CD4-positive, alpha-beta T cell treated with Interleukin-15 for 4 hours (primary cell): ENCODE data around the gene ME3.

Experiments
- DNase-seq: peaks from one replicate; pipeline ENCODE4 v3.0.0-alpha.2; 2020; ENCODE audit warnings: low spot score

Gene ME3

GRCh38 chr11:86514453-86514852 is 158.0 kb downstream of the ME3 start:
- no peak for DNase-seq

- DNase-seq: no peak
These were observed 158.6 kb downstream of the ME3 start for GRCh38 chr11:86513746-86514373.

- DNase-seq: no peak
These were observed 159.3 kb downstream of the ME3 start for GRCh38 chr11:86513138-86513537.

GRCh38 chr11:86511086-86511551 is 161.3 kb downstream of the ME3 start:
- no peak for DNase-seq

- DNase-seq: no peak
These were observed 161.7 kb downstream of the ME3 start for GRCh38 chr11:86510674-86511073.

- no peak for DNase-seq
These were observed 162.3 kb downstream of the ME3 start for GRCh38 chr11:86510097-86510496.

- DNase-seq: no peak
These were observed 162.8 kb downstream of the ME3 start for GRCh38 chr11:86509588-86509974.

- no peak for DNase-seq
These were observed 163.5 kb downstream of the ME3 start for GRCh38 chr11:86508604-86509587.

- no peak for DNase-seq
These were observed 165.1 kb downstream of the ME3 start for GRCh38 chr11:86507249-86507845.

GRCh38 chr11:86506235-86506634 is 166.2 kb downstream of the ME3 start:
- no peak for DNase-seq

- no peak for DNase-seq
These were observed 169.3 kb downstream of the ME3 start for GRCh38 chr11:86503131-86503530.

GRCh38 chr11:86502137-86502642 is 170.2 kb downstream of the ME3 start:
- no peak for DNase-seq

GRCh38 chr11:86500500-86501140 is 171.8 kb downstream of the ME3 start:
- DNase-seq: no peak

GRCh38 chr11:86499723-86500129 is 172.7 kb downstream of the ME3 start:
- no peak for DNase-seq

- no peak for DNase-seq
These were observed 174.6 kb downstream of the ME3 start for GRCh38 chr11:86497836-86498235.

GRCh38 chr11:86497310-86497709 is 175.1 kb downstream of the ME3 start:
- no peak for DNase-seq

- no peak for DNase-seq
These were observed 177.1 kb downstream of the ME3 start for GRCh38 chr11:86495351-86495750.

- DNase-seq: no peak
These were observed 179.9 kb downstream of the ME3 start for GRCh38 chr11:86492370-86493010.

- no peak for DNase-seq
These were observed 181.4 kb downstream of the ME3 start for GRCh38 chr11:86491027-86491426.

GRCh38 chr11:86490582-86490981 is 181.8 kb downstream of the ME3 start:
- no peak for DNase-seq

- DNase-seq: no peak
These were observed 183.0 kb downstream of the ME3 start for GRCh38 chr11:86489442-86489841.

- no peak for DNase-seq
These were observed 183.9 kb downstream of the ME3 start for GRCh38 chr11:86488553-86488952.
